Motor neuron (in vitro differentiated cells): ENCODE results near the gene KIFAP3. TPM values are rescaled to one million over a fixed set of nuclear protein-coding genes. Genes with fewer than 3 reads are reported as not detected.

ENCODE experiments used
- ATAC-seq, 8 experiments: fragments of 200-7000 bp; cut with Tn5 transposase; replicated peaks in 6 of 8; 2 replicates each; pipeline ENCODE4 v1.8.0; 2021; ENCODE audit warnings: mild to moderate bottlenecking in 8 of 8, moderate library complexity in 8 of 8
- H3K27ac ChIP-seq, 2 donors: fragments of 250-450 bp; sonication (Bioruptor Pico); 2 replicates each; pipeline ENCODE4 v1.9.0; 2021; ENCODE audit warnings: antibody characterized with exemption in 2 of 2, mild to moderate bottlenecking in 2 of 2, moderate library complexity in 1 of 2
- H3K4me1 ChIP-seq, 2 donors: fragments of 250-450 bp; sonication (Bioruptor Pico); replicated peaks in 1 of 2; 2 replicates each; pipeline ENCODE4 v1.6.1; 2021; ENCODE audit warnings: antibody characterized with exemption in 2 of 2, mild to moderate bottlenecking in 2 of 2, moderate library complexity in 1 of 2
- H3K4me3 ChIP-seq, 5 donors: fragments of 250-450 bp; sonication (Bioruptor Pico); 2 replicates each; pipeline ENCODE4 v1.9.0; 2021; ENCODE audit warnings: antibody characterized with exemption in 5 of 5, mild to moderate bottlenecking in 5 of 5, moderate library complexity in 4 of 5
- WGBS, 10 experiments: fragments of 450-650 bp; shearing (Covaris generic); methylation state at CpG; one replicate each; pipeline ENCODE4 v1.0.0; 2022; 5-methylcytosine and 5-hydroxymethylcytosine counted together
- in situ Hi-C, 9 experiments: fragments of 400-800 bp; cut with MboI; loops; one replicate each; pipeline ENCODE4 v1.15.0; 2021; ENCODE audit warnings: low sequenced_read_pairs in 9 of 9, low pct_unique_long_range_greater_than_20kb in 2 of 9; ENCODE audit not compliant: unreplicated experiment in 9 of 9
- total RNA-seq, 8 experiments: library from RNA; unstranded; fragments of 300-600 nt; gene quantifications; 2 replicates each; pipeline versions ENCODE4 v1.2.3 to v1.2.4, GENCODE V29; 2022

Gene KIFAP3
- total RNA-seq, 8 experiments from 2014 or later: 17.1 to 141 (median 88.8) TPM

DNA sequence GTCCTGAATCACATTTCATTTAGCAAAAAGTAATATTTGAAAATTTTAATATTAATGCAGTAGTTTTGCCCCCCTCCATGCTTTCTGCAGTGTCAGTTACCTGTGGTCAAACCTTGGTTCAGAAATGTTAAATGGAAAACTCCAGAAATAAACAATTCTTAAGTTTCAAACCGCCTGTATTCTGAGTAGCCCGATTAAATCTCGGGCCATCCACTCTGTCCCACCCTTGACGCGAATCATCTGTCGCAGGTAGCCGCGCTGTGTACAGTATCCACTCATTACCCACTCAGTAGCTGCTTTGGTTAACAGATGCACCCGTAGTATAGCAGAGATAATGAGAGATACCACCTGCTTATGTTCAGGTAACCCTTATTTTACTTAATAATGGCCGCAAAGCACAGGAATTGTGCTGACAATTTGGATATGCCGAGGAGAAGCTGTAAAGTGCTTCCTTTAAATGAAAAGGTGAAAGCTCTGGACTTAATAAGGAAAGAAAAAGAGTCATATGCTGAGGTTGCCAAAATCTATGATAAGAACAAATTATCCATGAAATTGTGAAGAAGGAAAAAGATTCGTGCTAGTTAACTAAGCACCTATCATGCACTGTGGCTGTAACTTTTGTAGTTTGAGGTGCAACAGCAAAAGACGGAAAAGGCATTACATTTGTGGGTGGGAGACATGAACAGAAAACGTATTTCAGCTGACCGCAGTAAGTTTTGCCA is 179.9 kb downstream of the KIFAP3 start:
- in situ Hi-C loops: no loop called here
- ATAC-seq: peak in 2 of 8 experiments; percentile 1
- H3K4me1 ChIP-seq: peaks cover 5 to 9% of the 10 kb centered on the region in 2 donors
- peak overlapping the region; percentile 70 to 97 (median 85) for H3K4me3 ChIP-seq
- 23 to 55% (median 47%) methylated on average over 2 to 15 of the region's 15 CpGs for WGBS, 10 experiments
- H3K27ac ChIP-seq: peak overlapping the region in 1 of 2 donors; percentile 99

DNA sequence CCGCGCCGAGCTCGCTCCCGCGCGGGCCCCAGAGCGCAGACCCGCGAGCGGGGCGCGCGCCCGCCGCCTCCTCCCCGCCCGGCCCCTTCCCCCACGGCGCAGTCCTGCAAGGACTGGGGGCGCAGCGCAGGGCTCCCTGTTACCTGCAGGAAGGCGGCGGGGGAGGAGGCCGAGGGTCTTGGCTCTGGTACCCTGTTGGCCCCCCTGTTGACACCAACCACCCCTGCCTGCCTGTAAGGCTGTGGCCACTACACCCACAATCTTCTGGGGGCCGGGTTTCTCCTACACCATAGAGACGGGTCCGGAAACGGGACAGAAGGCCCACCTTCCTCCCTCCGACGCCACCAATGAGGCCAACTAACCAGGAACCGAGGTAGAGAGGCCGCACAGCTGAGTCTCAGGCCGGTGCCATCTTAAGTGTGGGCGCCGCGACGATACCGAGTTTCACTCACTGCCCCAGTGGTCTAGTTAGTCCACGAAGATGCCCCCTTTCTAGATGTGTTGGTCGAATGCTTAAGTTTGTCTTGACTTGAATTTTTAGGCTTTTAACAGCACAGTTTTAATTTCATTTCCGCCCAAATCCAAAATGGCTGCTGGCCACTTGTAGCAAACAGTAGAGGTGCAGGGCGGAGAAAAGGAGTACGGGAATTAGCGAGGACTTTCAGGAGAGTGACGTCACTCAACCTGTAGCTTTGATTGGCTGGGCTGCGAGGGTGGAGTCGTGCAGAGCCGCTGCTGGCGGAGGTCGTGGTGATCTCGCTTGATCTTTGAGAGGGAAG is 180.7 kb downstream of the KIFAP3 start, which contains the start of gene SCYL3:
SCYL3 (minus strand) TSS at position 252 of the 779 bp plus-strand sequence. CDS start 5,056 bp downstream, outside the sequence.
- H3K4me3 ChIP-seq: peak within 1 kb of the TSS; percentile 70 to 97 (median 85)
- in situ Hi-C loops: no loop called here
- peak within 1 kb of the TSS; percentile 96 to 99 for H3K27ac ChIP-seq
- peaks cover 5 to 9% of the 10 kb centered on the region in 2 donors for H3K4me1 ChIP-seq
- WGBS, 10 experiments: 0 to 2% (median 0%) methylated on average over 3 to 14 of the region's 52 CpGs; no CpG with 5 or more reads in 1 of the 10 experiments
- ATAC-seq: peak; percentile 90 to 96 (median 94)

DNA sequence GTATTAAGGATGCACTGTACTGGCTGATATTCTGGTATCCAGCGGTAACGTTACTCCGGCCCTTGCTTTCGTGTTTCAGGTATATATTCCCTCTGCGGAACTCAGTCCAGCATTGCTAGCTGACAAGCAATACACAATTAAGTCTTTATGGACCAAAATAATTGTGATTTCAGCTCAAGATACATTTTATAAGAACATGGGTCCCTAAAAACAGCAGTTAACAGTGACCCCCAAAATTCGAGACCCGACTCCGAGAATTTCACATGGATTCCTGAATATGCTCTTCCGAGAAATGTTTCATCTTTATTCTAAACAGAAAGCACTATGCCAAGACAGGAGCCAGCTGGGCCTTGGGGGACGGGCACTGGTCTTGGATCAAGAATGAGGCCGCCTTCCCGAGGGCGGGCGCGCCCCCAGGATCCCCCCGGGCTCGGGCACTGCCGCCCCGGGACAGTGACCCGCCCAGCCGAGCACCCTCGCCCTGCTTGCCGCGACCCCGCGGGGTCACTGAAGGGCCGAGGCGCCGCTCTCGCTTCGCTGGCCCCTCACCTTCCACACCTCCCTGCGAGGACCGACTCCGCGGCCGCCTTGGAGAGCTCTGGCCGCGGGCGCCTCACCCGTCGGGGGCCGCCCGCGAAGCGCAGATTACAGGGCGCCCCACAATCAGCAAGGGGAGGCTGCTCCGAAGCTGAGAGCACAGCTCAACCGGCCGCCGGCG is 181.4 kb downstream of the KIFAP3 start:
- ATAC-seq: peak in 3 of 8 experiments; percentile 17 to 25 (median 17)
- H3K4me1 ChIP-seq: peaks cover 5 to 9% of the 10 kb centered on the region in 2 donors
- 0 to 7% (median 3%) methylated on average over 2 to 16 of the region's 51 CpGs for WGBS, 10 experiments
- in situ Hi-C loops: no loop called here
- H3K27ac ChIP-seq: peak overlapping the region; percentile 96 to 99
- H3K4me3 ChIP-seq: peak overlapping the region; percentile 70 to 97 (median 85)

DNA sequence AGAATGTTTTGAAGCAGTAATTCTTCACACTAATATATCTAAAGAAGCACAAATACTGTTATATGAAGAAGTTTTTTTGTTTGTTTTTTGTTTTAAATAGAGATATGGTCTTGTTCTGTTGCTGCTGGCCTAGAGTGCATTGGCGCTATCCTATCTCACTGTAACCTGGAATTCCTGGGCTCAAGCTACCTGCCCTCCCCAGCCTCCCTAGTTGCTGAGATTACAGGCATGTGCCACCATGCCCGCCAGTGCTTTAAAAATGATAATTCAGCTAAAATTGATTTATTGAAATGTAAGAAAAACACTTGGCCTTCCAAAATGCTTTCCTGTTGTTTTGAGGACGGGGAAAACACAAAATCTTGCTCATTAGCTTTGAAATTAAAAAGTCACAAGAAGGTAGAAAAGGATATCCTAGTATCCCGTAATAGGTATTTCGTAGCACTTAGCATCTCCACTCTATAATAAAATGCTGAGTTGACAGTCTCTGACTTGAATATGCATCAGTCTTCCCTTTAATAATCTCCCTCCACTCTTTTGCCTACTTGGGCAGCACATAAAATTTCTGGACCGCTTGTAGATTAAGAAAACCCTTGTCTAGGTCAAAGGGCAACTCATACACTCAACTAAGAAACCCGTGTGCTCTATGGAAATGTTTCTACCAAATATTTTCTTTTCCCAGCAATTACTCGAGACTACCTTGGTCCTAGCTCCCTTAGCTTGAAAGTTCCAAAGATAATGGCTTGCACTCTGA is 182.1 kb downstream of the KIFAP3 start:
- 49 to 92% (median 65%) methylated on average over 2 to 8 of the region's 8 CpGs for WGBS, 10 experiments
- in situ Hi-C loops: no loop called here
- peak overlapping the region; percentile 70 to 97 (median 85) for H3K4me3 ChIP-seq
- ATAC-seq: no peak
- H3K27ac ChIP-seq: no peak overlapping the region
- peaks cover 5 to 9% of the 10 kb centered on the region in 2 donors for H3K4me1 ChIP-seq

DNA sequence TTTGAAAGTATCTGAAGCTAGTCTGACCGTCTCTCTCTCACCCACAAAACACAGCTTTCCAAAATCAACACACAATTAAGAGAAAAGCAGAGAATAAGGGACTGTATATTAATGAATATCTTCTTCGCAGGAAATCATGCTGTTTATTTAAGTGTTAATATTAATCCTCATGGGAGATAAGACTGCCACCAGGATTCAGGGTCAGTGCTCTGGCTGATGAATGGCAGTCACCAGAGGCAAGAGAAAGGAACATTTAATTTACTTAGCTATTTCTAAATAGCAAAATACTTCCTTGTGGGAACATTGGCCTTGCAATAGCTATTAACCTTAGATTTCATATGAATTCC is 183.0 kb downstream of the KIFAP3 start:
- no peak for ATAC-seq
- no peak overlapping the region for H3K27ac ChIP-seq
- H3K4me1 ChIP-seq: peaks cover 5 to 9% of the 10 kb centered on the region in 2 donors
- in situ Hi-C loops: no loop called here
- H3K4me3 ChIP-seq: no peak overlapping the region
- 80 to 100% (median 94%) methylated on average over 1 to 2 of the region's 2 CpGs; no CpG with 5 or more reads in 1 of the 10 experiments for WGBS, 10 experiments

DNA sequence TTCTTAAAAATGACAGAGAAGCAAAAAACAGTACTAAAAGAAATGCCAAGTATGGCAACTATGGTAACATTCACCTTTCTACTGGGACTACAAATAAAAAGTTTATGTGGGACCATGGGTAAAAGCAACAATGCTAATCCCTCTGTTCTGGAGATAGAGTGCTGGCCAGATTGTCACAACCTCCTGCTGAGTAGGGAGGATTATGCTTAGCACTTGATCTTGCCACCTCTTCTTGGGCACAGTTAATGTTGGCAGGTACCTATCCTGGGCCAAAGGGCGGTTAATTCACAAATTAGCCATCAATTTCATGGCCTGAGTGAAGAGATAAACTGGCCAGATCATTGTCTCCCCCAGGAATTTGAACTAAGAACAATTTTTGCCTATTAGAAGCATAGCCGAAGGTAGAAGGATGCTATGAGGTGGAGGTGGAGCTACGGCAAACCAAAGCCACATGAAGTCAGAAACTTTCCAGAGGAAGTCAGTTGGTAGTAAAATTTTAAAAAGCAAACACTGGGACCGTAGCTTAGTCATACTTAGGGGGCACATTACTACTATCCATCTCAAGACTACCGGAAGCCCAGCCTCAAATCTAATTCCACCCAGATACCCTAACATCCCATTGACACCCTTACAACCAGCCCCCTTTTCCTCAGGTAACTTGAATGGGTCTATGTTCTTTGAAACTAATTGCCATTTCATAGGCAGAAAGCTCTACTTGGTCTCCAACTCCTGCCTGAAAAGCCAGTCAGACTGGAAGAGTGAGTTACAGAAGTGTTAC is 183.5 kb downstream of the KIFAP3 start:
- ATAC-seq: no peak
- 66 to 100% (median 86%) methylated on average over 1 to 5 of the region's 5 CpGs for WGBS, 10 experiments
- Histone ChIP-seq H3K4me1 (peaks cover 5 to 9% of the 10 kb centered on the region in 2 donors), H3K27ac (no peak overlapping the region), H3K4me3 (no peak overlapping the region)
- in situ Hi-C loops: no loop called here

DNA sequence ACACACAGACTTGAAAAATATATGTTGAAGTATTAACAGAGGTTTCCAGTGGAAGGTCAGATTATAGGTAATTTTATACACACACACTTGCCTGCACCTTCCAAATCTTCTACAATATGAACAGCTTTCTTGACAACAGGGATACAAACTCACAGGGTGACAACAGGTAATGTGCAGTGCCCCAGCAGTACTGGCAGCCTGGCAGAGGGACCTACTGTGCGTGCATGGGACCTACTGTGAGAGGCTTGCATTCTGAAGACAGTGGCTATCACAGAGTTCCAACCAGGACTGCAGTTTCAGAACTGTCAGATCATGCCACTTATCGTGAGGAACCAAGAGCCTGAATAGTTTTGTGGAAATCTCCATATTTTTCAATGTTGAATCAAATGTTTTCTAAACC is 184.6 kb downstream of the KIFAP3 start:
- WGBS, 10 experiments: 50 to 100% (median 93%) methylated on average over 1 to 2 of the region's 2 CpGs; no CpG with 5 or more reads in 1 of the 10 experiments
- Histone ChIP-seq H3K27ac (no peak overlapping the region), H3K4me1 (peaks cover 5 to 9% of the 10 kb centered on the region in 2 donors), H3K4me3 (no peak overlapping the region)
- in situ Hi-C loops: no loop called here
- no peak for ATAC-seq

DNA sequence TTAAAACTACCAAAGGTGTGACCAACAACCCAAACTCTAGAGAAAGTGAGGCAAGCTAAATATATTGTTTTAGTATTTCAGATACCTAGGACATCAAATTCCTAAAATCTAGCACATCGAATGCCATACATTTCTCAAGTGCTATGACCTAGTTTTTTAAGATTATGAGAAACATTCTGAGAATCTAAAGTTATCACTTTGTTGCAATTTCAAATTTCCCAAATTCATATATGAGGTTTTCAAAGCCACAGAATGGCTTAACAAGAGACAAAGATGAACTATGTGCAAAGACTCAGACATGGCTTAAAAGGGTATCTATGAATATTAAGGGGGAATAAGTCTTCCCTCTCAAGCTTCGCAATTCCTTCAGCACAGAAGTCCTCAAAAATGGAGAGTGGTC is 187.6 kb downstream of the KIFAP3 start:
- no peak overlapping the region for H3K27ac ChIP-seq
- in situ Hi-C loops: no loop called here
- H3K4me3 ChIP-seq: no peak overlapping the region
- WGBS, 10 experiments: 90 to 100% (median 98%) methylated on average over 1 to 2 of the region's 2 CpGs
- no peak for ATAC-seq
- H3K4me1 ChIP-seq: peaks cover 0 to 2% of the 10 kb centered on the region in 2 donors

DNA sequence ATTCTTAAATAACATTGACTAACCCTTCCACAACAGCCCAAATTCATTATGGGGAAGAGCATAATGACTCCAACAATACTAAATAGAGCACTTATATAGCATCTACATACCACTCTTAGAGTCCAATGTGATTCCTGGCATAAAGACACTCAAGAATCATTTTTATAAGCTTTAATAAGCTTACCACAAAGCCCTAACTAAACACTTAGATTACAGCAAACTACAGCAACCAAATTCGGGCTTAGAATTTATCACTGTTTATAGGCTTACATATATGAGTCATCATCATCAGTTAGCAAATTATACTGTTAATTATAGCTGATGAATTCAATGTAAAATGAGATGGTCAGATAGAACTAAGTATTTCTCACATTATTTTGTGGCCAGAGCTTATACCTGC is 188.1 kb downstream of the KIFAP3 start:
- Histone ChIP-seq H3K27ac (no peak overlapping the region), H3K4me3 (no peak overlapping the region), H3K4me1 (no peaks in the 10 kb centered on the region)
- 29 to 100% (median 89%) methylated on average over 1 of the region's 1 CpG; no CpG with 5 or more reads in 2 of the 10 experiments for WGBS, 10 experiments
- ATAC-seq: peak in 1 of 8 experiments; percentile 22
- in situ Hi-C loops: no loop called here

DNA sequence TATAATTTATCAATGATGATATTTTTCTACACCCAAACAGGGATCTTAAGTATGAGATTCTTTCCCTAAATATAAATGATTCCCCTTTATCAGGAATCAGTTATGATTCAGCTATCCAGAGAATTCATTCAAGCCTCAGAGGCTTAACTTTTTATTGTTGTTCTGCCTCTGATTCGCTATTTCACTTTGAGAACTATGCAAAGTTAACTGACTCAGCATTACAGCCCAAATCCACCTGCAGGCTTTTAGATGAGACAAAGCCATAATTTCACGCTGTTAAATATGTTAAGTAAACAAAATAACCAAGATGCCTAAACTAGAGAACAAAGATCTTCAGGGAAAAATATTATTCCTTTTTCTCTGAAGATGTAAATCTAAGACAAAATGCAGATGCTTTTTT is 189.3 kb downstream of the KIFAP3 start:
- H3K4me3 ChIP-seq: no peak overlapping the region
- in situ Hi-C loops: no loop called here
- H3K27ac ChIP-seq: no peak overlapping the region
- WGBS, 10 experiments: 0 to 100% (median 90%) methylated on average over 2 of the region's 2 CpGs
- no peaks in the 10 kb centered on the region for H3K4me1 ChIP-seq
- peak in 3 of 8 experiments; percentile 63 to 92 (median 88) for ATAC-seq

DNA sequence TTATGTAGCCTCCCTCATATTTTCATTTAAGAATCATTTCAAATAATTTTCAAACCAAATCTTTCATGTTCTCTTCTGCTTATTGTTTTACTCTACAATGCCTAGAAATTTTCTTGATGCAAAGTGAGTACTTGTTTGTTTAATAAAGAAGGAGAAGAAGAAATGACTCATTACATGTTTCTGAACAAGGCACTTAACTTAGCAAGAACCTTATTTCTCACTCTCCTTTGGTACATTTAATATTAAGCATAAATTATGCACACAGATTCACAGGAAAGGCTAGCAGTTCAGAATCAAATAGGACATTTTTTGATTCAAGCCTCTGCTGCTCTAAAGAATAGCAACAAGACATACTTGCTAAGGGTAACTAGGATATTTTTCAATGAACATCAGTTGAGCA is 189.9 kb downstream of the KIFAP3 start:
- in situ Hi-C loops: no loop called here
- no peak overlapping the region for H3K4me3 ChIP-seq
- no peaks in the 10 kb centered on the region for H3K4me1 ChIP-seq
- no peak overlapping the region for H3K27ac ChIP-seq
- ATAC-seq: peak in 4 of 8 experiments; percentile 15 to 63 (median 44)

DNA sequence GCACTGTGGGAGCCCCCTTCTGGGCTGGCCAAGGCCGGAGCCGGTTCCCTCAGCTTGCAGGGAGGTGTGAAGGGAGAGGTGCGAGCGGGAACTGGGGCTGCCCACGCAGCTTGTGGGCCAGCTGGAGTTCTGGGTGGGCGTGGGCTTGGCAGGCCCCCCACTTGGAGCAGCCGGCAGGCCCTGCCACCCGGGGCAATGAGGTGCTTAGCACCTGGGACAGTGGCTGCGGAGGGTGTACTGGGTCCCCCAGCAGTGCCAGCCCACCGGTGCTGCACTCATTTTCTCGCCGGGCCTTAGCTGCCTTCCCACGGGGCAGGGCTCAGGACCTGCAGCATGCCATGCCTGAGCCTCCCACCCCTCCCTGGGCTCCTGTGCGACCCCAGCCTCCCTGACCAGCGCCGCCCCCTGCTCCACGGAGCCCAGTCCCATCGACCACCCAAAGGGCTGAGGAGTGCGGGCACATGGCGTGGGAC is 192.4 kb downstream of the KIFAP3 start:
- WGBS, 10 experiments: 96% methylated on average over 4 to 5 of the region's 20 CpGs; no CpG with 5 or more reads in 8 of the 10 experiments
- in situ Hi-C loops: no loop called here
- H3K4me1 ChIP-seq: no peaks in the 10 kb centered on the region
- no peak overlapping the region for H3K4me3 ChIP-seq
- H3K27ac ChIP-seq: no peak overlapping the region
- ATAC-seq: no peak
